OCI-LY1 (cell line): ENCODE measurements around the gene CELSR2.

Source experiments
- H2AFZ ChIP-seq: fragments of 200-600 bp; sonication (generic), shearing (Covaris generic); 2 replicates; pipeline ENCODE4 v1.6.0; 2014; ENCODE audit warnings: antibody characterized with exemption, mild to moderate bottlenecking, low read length
- H3F3A ChIP-seq: fragments of 200-600 bp; sonication (generic), shearing (Covaris generic); 2 replicates; pipeline ENCODE4 v1.6.0; 2014; ENCODE audit warnings: mild to moderate bottlenecking, antibody characterized with exemption, low read length, moderate library complexity; ENCODE audit not compliant: insufficient read depth
- H3K27ac ChIP-seq: fragments of 200-600 bp; sonication (generic); 2 replicates; pipeline ENCODE4 v1.5.1; 2014; ENCODE audit warnings: low read length, mixed run types, mild to moderate bottlenecking, low read depth; ENCODE audit not compliant: poor library complexity, severe bottlenecking
- H3K27me3 ChIP-seq: fragments of 200-600 bp; sonication (generic); 2 replicates; pipeline ENCODE4 v1.6.0; 2014; ENCODE audit warnings: antibody characterized with exemption, mild to moderate bottlenecking, low read length, moderate library complexity; ENCODE audit not compliant: insufficient read depth
- H3K36me3 ChIP-seq: fragments of 200-600 bp; sonication (generic); 2 replicates; pipeline ENCODE4 v1.6.1; 2014; ENCODE audit warnings: mild to moderate bottlenecking, antibody characterized with exemption, low read length, moderate library complexity, mixed read lengths; ENCODE audit not compliant: insufficient read depth
- H3K4me1 ChIP-seq: fragments of 200-600 bp; sonication (generic); 2 replicates; pipeline ENCODE4 v1.5.1; 2014; ENCODE audit warnings: mild to moderate bottlenecking, low read length, moderate library complexity; ENCODE audit not compliant: insufficient read depth, severe bottlenecking
- H3K4me2 ChIP-seq: fragments of 200-600 bp; sonication (generic), shearing (Covaris generic); 2 replicates; pipeline ENCODE4 v1.6.1; 2014; ENCODE audit warnings: low read length
- H3K4me3 ChIP-seq: fragments of 200-600 bp; sonication (generic); 2 replicates; pipeline ENCODE4 v1.5.1; 2014; ENCODE audit warnings: low read length, low read depth, mild to moderate bottlenecking, mixed read lengths; ENCODE audit not compliant: poor library complexity, severe bottlenecking
- H3K79me2 ChIP-seq: fragments of 200-600 bp; shearing (Covaris generic); 2 replicates; pipeline ENCODE4 v1.6.1; 2016; ENCODE audit warnings: mixed run types, low read length, mixed read lengths; ENCODE audit not compliant: insufficient read depth
- H3K9ac ChIP-seq: fragments of 200-600 bp; sonication (generic), shearing (Covaris generic); 2 replicates; pipeline ENCODE4 v1.6.1; 2014; ENCODE audit warnings: mild to moderate bottlenecking, low read length, mixed read lengths
- H3K9me2 ChIP-seq: fragments of 200-600 bp; sonication (generic), shearing (Covaris generic); 2 replicates; pipeline ENCODE4 v1.6.1; 2014; ENCODE audit warnings: low read depth, mild to moderate bottlenecking, low read length, mixed read lengths
- H3K9me3 ChIP-seq: fragments of 200-600 bp; shearing (Covaris generic); 2 replicates; pipeline ENCODE4 v1.6.1; 2014; ENCODE audit warnings: low read length, mixed read lengths
- H4K20me1 ChIP-seq: fragments of 200-600 bp; sonication (generic), shearing (Covaris generic); 2 replicates; pipeline ENCODE4 v1.6.0; 2016; ENCODE audit warnings: mild to moderate bottlenecking, low read length; ENCODE audit not compliant: insufficient read depth
- CTCF ChIP-seq: fragments of 200-600 bp; sonication (generic), shearing (Covaris generic); IDR thresholded peaks from 2 replicates; pipeline ENCODE4 v1.5.1; 2017; ENCODE audit warnings: mild to moderate bottlenecking, antibody characterized with exemption, low read length, moderate library complexity, mixed read lengths
- EZH2 ChIP-seq: fragments of 200-600 bp; sonication (generic), shearing (Covaris generic); IDR thresholded peaks from 2 replicates; pipeline ENCODE4 v1.8.0; 2017; ENCODE audit warnings: borderline replicate concordance, mixed run types, mild to moderate bottlenecking, antibody characterized with exemption, low read length, moderate library complexity, mixed read lengths

CELSR2 gene

DNA sequence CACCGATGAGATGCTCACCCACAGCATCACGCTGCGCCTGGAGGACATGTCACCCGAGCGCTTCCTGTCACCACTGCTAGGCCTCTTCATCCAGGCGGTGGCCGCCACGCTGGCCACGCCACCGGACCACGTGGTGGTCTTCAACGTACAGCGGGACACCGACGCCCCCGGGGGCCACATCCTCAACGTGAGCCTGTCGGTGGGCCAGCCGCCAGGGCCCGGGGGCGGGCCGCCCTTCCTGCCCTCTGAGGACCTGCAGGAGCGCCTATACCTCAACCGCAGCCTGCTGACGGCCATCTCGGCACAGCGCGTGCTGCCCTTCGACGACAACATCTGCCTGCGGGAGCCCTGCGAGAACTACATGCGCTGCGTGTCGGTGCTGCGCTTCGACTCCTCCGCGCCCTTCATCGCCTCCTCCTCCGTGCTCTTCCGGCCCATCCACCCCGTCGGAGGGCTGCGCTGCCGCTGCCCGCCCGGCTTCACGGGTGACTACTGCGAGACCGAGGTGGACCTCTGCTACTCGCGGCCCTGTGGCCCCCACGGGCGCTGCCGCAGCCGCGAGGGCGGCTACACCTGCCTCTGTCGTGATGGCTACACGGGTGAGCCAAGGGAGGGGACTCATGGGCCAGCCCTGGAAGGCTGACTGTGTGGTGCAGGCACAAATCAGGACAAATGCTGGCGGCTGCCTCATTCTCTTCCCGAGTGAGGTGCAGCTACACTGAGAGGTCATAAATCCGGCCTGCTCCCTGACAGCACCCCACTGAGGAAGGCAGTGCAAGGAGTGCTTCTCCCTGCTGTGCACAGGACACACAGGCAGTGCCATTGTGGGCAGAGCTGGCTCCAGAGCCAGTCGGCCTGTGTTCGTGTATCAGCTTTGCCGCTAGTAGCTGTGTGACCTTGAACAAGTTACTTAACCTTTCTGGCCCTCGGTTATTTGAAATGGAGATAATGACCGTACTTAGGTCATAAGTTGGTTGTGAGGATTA lies 9.4 kb downstream of the CELSR2 start:
- H3K9me2 ChIP-seq: no peaks in the 10 kb centered on the region
- no peak overlapping the region for H3K4me2 ChIP-seq
- H3F3A ChIP-seq: no peaks in the 10 kb centered on the region
- no peaks in the 10 kb centered on the region for H3K9me3 ChIP-seq
- H3K79me2 ChIP-seq: no peaks in the 10 kb centered on the region
- TF ChIP-seq CTCF (no peak), EZH2 (no peak)
- H4K20me1 ChIP-seq: no peaks in the 10 kb centered on the region
- no peak overlapping the region for H3K27ac ChIP-seq
- H2AFZ ChIP-seq: no peak overlapping the region
- H3K9ac ChIP-seq: no peak overlapping the region
- no peaks in the 10 kb centered on the region for H3K36me3 ChIP-seq
- H3K4me3 ChIP-seq: no peak overlapping the region
- H3K4me1 ChIP-seq: peaks cover 5% of the 10 kb centered on the region
- H3K27me3 ChIP-seq: no peaks in the 10 kb centered on the region

GRCh38 chr1:109259674-109260557 lies 10.6 kb downstream of the CELSR2 start:
- Histone ChIP-seq H4K20me1 (no peaks in the 10 kb centered on the region), H3K4me2 (no peak overlapping the region), H3K4me3 (no peak overlapping the region), H3K79me2 (no peaks in the 10 kb centered on the region), H3F3A (no peaks in the 10 kb centered on the region), H3K27me3 (no peaks in the 10 kb centered on the region), H2AFZ (no peak overlapping the region), H3K27ac (no peak overlapping the region), H3K4me1 (no peaks in the 10 kb centered on the region), H3K9ac (no peak overlapping the region), H3K9me3 (no peaks in the 10 kb centered on the region), H3K9me2 (no peaks in the 10 kb centered on the region), H3K36me3 (no peaks in the 10 kb centered on the region)
- no peak for TF ChIP-seq CTCF
- TF ChIP-seq EZH2: no peak

DNA sequence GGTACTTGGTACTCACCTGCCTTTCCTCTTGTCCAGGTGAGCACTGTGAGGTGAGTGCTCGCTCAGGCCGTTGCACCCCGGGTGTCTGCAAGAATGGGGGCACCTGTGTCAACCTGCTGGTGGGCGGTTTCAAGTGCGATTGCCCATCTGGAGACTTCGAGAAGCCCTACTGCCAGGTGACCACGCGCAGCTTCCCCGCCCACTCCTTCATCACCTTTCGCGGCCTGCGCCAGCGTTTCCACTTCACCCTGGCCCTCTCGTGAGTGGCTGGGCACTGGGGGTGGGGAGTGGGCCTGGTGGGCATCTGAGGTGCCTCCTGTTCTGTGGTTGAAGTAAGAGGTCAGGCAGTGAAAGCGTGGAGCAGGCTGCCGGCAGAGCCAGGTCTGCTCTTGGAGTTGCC lies 11.7 kb downstream of the CELSR2 start:
- H3K9ac ChIP-seq: no peak overlapping the region
- no peaks in the 10 kb centered on the region for H3K4me1 ChIP-seq
- no peaks in the 10 kb centered on the region for H3K79me2 ChIP-seq
- no peaks in the 10 kb centered on the region for H3K9me2 ChIP-seq
- no peak overlapping the region for H3K27ac ChIP-seq
- H3K4me3 ChIP-seq: no peak overlapping the region
- no peaks in the 10 kb centered on the region for H3K36me3 ChIP-seq
- H3K4me2 ChIP-seq: no peak overlapping the region
- H3K9me3 ChIP-seq: no peaks in the 10 kb centered on the region
- TF ChIP-seq EZH2 (no peak), CTCF (no peak)
- H3K27me3 ChIP-seq: no peaks in the 10 kb centered on the region
- no peaks in the 10 kb centered on the region for H4K20me1 ChIP-seq
- no peak overlapping the region for H2AFZ ChIP-seq
- no peaks in the 10 kb centered on the region for H3F3A ChIP-seq
